HG03460 (cell line): ENCODE measurements around the gene CCDC80.

Experiments used
- ATAC-seq: cut with Tn5 transposase; IDR thresholded peaks from one replicate; pipeline ENCODE4 v1.9.1; 2021; ENCODE audit not compliant: unreplicated experiment

CCDC80 gene, protein sequence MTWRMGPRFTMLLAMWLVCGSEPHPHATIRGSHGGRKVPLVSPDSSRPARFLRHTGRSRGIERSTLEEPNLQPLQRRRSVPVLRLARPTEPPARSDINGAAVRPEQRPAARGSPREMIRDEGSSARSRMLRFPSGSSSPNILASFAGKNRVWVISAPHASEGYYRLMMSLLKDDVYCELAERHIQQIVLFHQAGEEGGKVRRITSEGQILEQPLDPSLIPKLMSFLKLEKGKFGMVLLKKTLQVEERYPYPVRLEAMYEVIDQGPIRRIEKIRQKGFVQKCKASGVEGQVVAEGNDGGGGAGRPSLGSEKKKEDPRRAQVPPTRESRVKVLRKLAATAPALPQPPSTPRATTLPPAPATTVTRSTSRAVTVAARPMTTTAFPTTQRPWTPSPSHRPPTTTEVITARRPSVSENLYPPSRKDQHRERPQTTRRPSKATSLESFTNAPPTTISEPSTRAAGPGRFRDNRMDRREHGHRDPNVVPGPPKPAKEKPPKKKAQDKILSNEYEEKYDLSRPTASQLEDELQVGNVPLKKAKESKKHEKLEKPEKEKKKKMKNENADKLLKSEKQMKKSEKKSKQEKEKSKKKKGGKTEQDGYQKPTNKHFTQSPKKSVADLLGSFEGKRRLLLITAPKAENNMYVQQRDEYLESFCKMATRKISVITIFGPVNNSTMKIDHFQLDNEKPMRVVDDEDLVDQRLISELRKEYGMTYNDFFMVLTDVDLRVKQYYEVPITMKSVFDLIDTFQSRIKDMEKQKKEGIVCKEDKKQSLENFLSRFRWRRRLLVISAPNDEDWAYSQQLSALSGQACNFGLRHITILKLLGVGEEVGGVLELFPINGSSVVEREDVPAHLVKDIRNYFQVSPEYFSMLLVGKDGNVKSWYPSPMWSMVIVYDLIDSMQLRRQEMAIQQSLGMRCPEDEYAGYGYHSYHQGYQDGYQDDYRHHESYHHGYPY

DNA sequence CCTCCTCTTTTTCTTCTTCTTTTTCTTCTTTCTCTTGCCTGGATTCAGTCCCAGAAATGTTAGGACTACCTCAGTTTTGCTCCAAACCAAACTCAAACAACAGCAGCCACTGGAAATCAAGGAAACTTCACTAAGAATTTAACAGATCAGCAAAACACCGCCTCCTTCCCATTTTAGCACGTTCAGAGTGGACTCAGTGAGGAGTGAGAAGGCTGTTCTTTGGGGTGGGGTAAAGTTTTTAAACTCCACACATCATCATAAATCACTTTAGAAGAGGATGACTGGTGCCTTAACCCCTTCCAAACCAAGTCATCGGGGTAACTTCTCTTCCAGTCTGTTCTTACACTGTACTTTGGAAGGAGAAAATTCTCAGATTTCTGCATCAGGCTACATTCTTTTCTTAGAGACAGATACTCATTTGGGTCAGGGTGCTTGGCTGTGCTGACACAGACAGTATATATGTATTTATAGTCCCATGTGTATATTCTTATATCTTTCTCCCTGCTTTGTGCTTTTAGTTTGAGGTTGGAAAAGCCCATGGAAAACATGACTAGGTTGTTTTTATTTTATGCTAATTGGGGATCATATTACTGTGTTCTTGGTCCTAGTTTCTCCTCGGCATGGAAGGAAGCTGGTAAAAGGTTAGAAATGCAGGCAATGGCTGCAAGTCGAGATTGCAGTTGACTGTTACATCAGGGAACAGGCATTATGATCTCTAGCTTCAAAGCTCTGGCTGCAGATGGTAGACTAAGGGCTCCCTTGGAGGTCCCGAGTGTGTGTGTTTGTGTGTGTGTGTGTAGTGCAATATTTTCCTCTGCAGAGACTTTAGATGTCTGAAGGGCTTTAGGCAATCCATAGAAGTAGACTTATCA is at the start of gene CCDC80:
Gene CCDC80 (minus strand): TSS at position 214 of the 872 bp plus-strand sequence. CDS start 1,238 bp downstream, outside the sequence.
- no peak for ATAC-seq

DNA sequence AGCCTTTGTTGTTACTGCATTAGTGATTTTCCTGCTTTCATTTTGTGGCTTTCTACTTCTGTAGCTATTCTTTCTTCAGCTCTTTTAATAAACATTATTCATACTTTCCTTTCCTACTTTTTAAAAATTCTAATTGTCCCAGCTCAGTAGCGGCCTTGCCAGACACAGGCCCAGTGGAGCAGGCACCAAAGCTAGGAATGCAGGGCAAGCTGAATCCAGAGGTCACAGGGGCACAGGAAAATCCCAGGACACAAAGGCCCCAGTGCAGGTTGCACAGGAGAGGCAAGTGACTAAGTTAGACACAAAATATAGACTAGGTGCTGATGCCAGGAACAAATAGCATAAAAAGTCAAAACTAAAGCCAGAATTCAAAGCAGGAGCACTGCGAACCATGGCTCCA is 49.0 kb upstream of the CCDC80 start:
- no peak for ATAC-seq

DNA sequence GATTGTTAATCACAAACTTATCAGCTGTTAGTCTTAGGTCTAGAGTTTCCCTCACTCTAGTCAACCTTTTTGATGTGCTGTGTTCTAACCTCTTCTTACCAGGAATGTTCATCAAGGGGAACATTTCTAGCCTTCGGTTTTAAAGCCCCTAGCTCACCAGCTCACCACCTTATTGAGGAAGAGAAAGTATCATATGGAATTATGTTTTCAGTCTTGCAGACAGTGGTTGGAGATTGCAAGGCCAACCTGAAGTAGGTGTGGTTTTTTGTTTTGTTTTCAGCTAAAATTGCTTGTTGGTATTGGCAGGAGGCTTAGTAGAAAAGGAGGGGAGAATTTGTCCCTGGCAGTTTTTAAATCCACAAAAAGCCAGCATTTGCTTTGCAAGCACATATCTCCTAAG is 48.4 kb upstream of the CCDC80 start:
- no peak for ATAC-seq

DNA sequence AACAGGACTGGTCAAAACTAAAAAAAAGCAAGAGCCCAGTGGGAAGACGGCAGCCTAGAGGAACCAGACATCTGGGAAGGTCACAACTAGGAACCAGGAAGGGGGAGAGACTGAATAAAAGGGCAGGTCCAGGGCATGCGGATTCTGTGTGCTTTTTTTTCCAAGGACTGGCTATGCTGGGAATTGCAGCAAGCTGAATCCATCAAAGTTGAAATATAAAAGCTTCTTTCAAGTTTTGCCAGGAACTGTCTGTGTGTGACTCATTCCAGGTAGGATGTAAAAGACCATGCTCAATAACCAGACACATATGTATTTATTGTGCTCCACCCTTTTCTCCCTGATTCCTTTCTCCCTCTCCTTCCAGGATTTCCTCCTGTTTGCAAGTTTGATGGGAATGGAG is 47.9 kb upstream of the CCDC80 start:
- no peak for ATAC-seq

DNA sequence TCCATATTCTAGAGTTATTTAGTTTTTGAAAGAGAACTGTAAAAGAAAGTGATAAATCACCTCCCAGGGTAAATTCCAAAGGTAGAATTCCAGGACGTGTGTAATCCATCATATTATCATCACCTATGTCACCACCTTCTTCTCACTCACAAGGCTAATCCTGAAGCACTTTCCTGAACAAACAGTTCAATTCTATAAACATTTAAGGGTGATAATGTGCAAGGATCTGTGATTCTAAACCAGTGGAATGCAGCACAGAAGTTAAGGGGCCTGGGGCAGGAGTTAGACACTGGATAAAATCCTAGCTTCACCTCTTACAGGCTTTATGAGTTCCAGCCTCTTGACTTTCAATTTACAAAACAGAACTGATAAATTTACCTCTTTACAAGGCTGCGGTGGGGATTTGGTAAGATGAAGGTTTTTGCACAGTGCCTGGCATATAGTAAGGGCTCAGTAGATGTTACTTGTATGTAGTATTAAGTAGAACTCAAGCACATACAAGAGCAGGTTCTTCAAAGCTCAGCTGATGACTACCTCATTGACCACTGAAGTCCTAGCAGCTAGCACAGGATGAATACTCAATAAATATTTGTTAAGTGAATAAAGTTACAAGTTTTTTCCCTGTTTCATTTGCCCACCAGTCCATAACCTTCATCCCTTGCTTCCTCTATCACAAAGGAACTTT is 47.3 kb upstream of the CCDC80 start:
- no peak for ATAC-seq

DNA sequence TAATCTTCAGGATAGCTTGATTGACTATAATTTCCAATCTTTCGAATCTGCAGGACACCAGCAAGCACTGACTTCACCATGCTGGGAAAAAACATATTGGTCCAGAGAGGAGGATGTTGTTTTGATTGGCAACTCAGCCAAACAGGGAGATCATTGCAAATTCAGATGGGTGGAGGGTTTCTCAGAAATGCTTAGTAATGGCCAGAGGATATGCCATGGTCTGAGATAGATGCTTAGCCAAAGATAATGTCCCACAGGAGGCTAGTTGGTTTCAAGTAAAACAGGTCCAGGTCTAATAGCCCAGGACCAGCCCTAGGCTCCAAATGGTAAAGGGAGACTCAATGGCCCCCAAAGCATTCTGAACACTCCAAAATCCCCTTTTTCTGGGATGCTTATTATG is 46.7 kb upstream of the CCDC80 start:
- ATAC-seq, result no peak

DNA sequence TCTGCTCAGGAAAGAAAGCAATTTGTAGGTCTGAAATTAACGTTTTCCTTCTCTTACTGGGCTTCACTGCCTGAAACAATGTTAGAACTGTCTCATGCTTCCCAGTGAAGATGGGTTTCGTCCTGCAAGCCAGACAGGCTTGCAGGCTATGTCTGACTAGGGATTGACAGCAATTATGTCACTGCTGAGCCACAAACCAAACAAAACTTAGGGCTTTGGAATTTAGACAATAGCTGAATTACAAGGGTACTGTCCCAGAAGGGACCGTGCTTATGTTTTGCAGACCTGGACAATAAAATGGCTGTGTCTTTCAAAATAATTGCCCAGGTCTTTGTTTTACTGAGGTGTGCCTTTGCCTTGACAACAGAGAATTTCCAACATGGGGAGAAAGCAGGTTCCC is 46.3 kb upstream of the CCDC80 start:
- no peak for ATAC-seq

DNA sequence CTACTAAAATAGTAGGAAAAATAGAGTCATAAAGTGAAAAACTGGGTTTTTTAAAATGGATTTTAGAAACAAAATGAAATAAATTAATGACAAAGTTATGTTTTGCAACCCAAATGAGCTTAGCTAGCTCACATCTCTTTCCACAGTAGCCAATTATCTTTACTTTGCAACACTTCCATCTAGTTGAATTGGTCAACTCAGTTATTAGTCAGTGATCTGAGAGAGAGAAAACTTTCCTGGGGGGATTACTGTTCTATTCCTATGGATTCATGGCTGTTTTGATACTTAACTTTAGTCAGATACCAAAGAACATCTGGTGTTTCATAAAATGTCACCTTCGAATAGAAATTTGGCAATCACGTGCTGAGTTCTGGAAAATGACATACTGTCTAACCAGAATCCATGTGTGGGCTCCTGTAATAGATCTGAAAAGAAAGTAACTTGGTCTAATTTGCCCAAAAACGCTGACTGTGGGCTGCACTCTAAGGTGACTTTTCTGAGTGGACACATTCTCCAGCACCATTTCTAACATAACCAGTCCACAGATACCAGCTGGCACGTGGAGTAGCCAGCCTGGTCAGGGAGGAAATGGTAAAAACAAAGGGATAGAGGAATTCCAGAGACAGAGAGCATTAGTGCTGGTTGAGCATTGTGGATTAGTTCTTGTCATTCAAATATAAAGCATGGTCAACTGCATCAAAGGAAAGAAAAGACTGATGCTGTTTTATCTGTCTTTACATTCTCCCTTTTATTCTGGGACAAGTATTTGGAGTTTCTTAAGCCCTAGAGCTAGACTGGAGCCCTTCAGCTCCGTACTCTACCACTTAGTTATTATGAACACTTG is 45.2 kb upstream of the CCDC80 start:
- ATAC-seq, result no peak

DNA sequence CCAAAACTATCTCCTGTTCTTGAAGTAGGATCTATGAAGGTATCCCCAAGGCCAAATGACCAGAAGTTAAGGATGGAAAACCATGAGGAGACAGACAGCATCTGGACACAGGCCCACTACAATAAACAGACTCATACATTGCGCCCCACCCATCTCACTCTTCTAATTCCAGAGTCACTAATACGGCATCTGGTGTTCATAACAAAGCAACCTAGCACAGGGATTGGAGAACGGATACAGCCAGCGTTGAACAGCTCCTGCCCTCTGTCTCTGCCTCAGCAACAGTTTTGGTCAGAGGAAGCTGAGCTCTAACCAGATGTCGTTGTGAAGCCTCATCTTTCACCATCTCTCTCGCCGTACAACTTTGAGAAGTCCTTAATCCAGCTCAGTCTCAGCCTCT is 44.5 kb upstream of the CCDC80 start:
- no peak for ATAC-seq

DNA sequence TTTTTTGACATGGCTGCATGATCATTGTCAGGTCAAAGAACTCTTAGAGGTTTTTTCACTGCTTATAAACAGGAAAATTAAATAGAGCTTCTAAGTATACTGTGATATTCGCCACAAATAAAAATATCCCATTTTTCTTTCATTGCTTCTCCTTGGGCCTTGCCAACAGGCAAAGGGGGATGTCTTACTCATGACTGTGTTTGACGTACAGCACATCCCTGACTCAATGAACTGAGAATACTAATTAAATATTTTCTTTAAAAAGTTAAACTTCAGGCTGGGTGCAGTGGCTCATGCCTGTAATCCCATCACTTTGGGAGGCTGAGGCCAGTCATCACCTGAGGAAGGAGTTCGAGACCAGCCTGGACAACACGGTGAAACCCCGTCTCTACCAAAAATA is 41.4 kb upstream of the CCDC80 start:
- ATAC-seq, result no peak

DNA sequence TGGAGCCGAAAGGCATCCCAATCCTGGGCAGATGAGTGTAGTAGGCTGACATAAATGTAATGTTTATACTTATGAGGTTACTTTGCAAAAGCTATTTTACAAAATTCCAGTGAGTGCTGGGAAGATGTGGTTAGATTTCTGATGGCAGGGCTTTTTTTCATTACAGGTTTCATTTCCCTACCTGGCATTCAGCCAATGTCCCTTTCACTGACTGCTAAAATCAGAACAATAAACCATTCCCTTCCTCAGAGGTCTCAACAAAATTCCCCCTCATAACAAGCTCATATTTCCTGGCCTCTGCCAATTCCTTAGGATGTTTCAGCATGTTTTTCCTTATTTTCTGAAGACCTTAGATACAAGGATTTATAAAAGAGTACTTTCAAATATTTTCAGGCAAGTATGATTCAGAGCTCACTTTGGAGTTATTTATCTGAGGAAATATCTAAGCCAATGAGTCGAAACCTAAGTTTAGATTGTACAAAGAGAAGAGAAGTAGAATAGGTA is 40.9 kb upstream of the CCDC80 start:
- ATAC-seq, result no peak

DNA sequence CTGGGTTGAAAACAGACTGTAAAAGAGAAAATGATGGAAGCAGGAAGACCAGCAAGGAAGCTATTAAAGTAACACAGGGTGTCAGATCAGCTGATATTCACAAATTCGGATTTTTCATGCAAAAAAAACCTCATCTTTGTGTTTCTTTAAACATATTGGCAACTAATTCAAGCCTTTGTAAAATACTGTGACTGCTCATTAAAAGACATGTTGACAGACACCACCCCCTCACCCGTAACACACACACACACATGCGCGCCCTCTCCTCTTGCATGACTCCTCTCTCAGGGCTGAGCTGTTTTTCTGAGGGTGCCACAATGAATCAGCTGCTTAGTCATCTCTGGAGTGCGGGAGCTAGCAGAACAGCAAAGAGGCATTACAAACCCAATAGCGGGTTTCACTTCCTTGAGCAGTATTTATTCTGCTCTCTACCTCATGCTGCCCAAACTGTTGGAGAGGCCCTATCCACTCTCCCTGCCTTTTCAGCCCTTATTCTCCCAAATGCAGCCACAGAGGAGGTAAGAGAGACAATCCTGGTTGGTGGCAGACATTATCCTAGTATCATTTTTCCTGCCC is 35.8 kb upstream of the CCDC80 start:
- peak; percentile 99 for ATAC-seq

DNA sequence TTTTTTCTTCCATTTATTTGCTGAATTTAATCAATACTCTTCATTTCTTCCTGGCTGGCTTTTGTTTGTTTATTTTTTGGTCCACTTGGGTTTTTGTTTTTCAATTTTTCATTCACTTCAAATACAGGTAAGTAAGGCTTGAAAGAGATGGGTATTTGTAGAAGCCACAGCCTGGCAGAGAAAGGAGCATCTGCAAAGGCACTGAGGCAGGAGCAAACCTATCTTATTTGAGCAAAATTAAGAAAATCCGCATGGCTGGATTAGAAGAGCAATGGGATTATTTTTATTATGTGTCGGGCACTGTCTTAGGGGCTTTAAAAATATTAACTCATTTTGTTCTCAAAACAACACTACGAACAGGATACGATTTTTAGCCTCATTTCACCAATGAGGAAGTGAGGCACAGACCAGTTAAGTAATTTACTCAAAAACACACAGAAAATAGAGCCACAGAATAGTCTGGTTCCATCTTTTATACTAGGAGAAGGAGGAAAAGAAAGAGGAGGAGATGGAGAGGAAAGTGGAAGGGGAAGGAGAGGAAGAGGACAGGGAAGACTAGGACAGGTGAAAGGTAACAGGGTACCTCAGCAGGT is 35.1 kb upstream of the CCDC80 start:
- ATAC-seq, result no peak

DNA sequence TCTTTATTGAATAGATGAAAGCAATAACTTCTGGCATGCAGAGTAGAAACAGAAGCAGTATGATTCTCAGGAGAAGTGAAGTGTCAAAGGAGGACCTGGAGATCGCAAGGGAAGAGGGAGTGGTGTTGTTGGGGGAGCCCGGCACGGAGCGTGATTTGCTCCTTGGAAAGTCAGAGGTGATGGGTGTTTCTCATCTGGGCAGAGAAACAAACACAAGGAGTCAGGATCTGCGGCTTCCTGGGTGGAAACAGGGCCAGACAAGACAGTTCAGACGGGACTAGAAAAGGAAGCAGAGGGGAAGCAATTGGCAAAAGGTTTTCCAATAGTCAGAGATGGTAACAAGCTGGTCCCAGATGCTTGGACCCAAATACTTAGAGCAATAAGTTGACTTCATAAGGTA is 34.4 kb upstream of the CCDC80 start:
- ATAC-seq, result no peak

DNA sequence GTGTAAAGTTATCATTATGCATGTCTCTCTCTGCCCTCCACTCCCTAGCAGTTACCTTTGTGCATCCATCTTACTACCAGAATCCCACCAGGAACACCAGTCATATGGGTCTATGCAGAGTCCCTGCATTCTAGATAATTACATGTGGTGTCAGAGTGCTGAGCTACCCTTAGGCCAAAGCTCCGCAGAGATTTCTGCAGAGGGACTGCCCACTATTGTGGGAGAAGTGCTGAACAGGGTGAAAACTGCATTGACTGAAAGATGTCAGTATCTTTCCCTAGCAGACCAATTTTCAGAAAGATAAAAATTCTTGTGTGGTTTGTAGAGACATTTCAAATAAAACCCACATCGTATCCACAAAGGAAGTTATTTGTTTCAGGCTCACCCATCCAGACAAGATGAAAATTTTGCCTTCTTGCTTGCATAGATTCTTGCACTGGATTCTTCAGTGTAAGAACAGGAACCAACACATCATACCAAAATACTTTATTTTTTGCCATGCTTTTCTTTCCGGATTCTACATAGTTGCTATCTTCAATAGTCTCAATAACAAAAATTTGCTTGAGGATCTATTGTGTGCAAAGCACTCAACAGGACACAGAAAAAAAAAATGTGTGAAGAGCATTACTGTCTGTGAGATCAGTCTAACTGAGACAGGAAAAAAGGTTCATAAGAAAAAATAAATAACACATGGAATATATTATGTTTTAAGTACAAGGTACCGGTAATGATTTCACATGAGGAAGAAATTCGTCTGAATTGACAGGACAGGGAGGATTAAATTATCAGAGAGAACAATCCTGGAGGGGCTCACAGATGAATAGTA is 32.0 kb upstream of the CCDC80 start:
- ATAC-seq, result no peak

DNA sequence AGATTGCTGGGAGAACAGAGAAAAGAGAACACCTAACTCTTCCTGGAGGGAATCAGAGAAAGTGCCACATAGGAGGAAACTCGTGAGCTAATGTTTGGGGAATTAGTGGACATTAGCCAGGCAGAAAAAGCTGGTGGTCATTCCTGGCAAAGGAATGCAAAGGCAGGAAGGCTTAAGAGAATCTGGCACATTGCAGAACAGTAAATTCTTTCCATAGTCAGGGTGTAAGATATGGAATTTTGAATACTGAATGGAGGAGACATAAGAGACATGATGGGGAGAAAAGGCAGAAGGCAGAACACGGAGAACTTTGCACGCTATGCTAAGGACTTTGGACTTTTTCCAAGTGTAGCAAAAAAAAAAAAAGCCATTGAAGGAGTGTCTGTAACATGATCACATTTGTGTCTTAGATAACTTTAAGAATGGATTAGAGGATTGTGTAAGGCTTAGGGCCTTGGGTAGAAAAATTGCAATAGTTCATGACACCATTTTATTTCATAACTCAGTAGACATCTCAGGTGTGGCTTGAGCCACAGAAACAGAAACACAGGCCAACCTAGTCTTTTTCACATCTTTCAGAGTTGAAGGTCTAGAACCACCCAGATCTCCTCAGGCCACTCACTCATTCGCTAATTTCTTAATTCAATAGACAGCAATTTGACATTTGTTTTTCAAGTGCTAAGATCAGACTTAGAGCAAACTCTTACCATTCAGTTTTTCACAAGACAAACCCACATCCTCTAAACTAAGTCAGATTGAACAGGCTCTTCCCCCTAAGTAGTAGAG is 31.2 kb upstream of the CCDC80 start:
- no peak for ATAC-seq

DNA sequence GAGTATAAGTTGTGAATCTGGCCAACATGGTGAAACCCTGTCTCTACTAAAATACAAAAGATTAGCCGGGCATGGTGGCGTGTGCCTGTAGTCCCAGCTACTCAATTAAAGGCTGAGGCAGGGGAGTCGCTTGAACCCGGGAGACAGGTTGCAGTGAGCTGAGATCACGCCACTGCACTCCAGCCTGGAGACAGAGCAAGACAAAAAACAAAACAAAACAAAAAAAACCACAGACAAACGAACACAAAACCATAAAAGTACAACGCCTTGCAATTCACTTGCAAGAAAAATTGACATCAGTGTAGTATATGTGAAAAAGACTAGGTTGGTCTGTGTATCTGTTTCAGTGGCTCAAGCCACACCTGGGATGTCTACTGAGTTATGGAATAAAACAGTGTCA is 29.9 kb upstream of the CCDC80 start:
- ATAC-seq, result no peak
